GM23338 (cell line): ENCODE results near the gene HSDL1.

Experiments
- CREB1 ChIP-seq: fragments of 250-450 bp; sonication (Bioruptor Pico); IDR thresholded peaks from 2 replicates; pipeline ENCODE4 v1.5.0; 2020; ENCODE audit warnings: low read depth, mild to moderate bottlenecking, moderate library complexity
- CTCF ChIP-seq, 2 experiments: fragments of 200-600 bp in 1 of 2; sonication (generic) in 1 of 2; conservative IDR thresholded peaks; 2 replicates each; pipeline versions ENCODE4 v1.5.1 to v1.6.1; 2016 to 2017; ENCODE audit warnings: antibody characterized with exemption in 2 of 2, low read depth in 2 of 2, mild to moderate bottlenecking in 2 of 2, moderate library complexity in 1 of 2
- EZH2 ChIP-seq: fragments of 200-600 bp; sonication (generic); IDR thresholded peaks from one replicate; pipeline ENCODE4 v1.8.0; 2017; ENCODE audit warnings: antibody characterized with exemption, mild to moderate bottlenecking, low read depth; ENCODE audit not compliant: unreplicated experiment
- EZH2phosphoT487 ChIP-seq: fragments of 200-600 bp; sonication (generic); IDR thresholded peaks from one replicate; pipeline ENCODE4 v1.8.1; 2018; ENCODE audit warnings: antibody characterized with exemption; ENCODE audit not compliant: unreplicated experiment
- JUNB ChIP-seq: IDR thresholded peaks from one replicate; pipeline ENCODE4 v1.6.1; 2016; ENCODE audit warnings: antibody characterized with exemption; ENCODE audit not compliant: unreplicated experiment
- POLR2AphosphoS5 ChIP-seq: IDR thresholded peaks from 2 replicates; pipeline ENCODE4 v1.6.1; 2016; ENCODE audit warnings: antibody characterized with exemption, low read depth
- REST ChIP-seq: IDR thresholded peaks from one replicate; pipeline ENCODE4 v1.6.1; 2018; ENCODE audit warnings: antibody characterized with exemption; ENCODE audit not compliant: unreplicated experiment
- ZNF114 ChIP-seq: fragments of 250-450 bp; sonication (Bioruptor Pico); IDR thresholded peaks from 2 replicates; pipeline ENCODE4 v1.5.0; 2020; ENCODE audit warnings: mild to moderate bottlenecking, moderate library complexity

GRCh38 chr16:84091460-84091859 lies 53.5 kb downstream of the HSDL1 start:
- no peak for TF ChIP-seq EZH2phosphoT487
- TF ChIP-seq CTCF (conservative IDR thresholded peaks at IDR 0.05; ENCODE audit: low read depth in 2 of 2), result no peak
- no peak for TF ChIP-seq REST
- TF ChIP-seq EZH2, result no peak
- TF ChIP-seq POLR2AphosphoS5, result no peak
- no peak for TF ChIP-seq ZNF114 (CRISPR knock-in tag)
- no peak for TF ChIP-seq JUNB
- no peak for TF ChIP-seq CREB1 (CRISPR knock-in tag)
